BE2C (cell line): ENCODE results near the gene COL13A1.
A peak's percentile ranks its signal among the peaks of the same experiment; 100 is the strongest.

Experiments
- DNase-seq: peaks from one replicate; pipeline ENCODE4 v3.0.0-alpha.2; 2020
- H3K27me3 ChIP-seq: fragments of 250-450 bp; sonication (Bioruptor Pico); 2 replicates; pipeline ENCODE4 v1.5.1; 2020; ENCODE audit warnings: mild to moderate bottlenecking
- H3K36me3 ChIP-seq: fragments of 250-450 bp; sonication (Bioruptor Pico); 2 replicates; pipeline ENCODE4 v1.5.1; 2020; ENCODE audit warnings: mild to moderate bottlenecking
- H3K4me1 ChIP-seq: fragments of 250-450 bp; sonication (Bioruptor Pico); 2 replicates; pipeline ENCODE4 v1.5.1; 2020
- H3K4me3 ChIP-seq: 2 replicates; pipeline ENCODE4 v1.5.1; 2011; ENCODE audit warnings: low read depth, low read length
- H3K9me3 ChIP-seq: fragments of 250-450 bp; sonication (Bioruptor Pico); 2 replicates; pipeline ENCODE4 v1.5.1; 2020
- TF ChIP-seq, protein P1 (sequence below): IDR thresholded peaks from 2 replicates; pipeline ENCODE4 v1.5.1; 2012; ENCODE audit warnings: mild to moderate bottlenecking, low read depth, low read length

COL13A1 gene

DNA sequence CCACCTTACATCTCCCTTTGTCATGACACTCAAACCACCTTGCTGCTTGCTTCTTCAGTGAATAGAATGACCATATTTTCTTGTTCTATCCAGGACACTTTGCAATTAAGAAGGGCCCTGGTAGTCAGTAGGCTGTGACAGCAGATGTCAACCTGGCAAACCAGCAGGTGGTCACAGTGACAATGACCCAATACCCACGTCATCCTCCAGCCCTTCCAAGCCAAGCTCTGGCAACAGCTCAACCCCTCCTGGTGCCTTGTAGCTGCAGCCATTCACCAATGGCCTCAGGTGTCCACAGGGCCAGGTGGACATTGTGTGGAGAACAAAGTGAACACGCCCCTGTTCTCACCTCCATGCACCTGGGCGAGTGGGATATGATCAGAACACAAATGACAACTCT is 163.4 kb downstream of the COL13A1 start:
- no peaks in the 10 kb centered on the region for H3K4me1 ChIP-seq
- no peaks in the 10 kb centered on the region for H3K27me3 ChIP-seq
- TF ChIP-seq, protein P1, sequence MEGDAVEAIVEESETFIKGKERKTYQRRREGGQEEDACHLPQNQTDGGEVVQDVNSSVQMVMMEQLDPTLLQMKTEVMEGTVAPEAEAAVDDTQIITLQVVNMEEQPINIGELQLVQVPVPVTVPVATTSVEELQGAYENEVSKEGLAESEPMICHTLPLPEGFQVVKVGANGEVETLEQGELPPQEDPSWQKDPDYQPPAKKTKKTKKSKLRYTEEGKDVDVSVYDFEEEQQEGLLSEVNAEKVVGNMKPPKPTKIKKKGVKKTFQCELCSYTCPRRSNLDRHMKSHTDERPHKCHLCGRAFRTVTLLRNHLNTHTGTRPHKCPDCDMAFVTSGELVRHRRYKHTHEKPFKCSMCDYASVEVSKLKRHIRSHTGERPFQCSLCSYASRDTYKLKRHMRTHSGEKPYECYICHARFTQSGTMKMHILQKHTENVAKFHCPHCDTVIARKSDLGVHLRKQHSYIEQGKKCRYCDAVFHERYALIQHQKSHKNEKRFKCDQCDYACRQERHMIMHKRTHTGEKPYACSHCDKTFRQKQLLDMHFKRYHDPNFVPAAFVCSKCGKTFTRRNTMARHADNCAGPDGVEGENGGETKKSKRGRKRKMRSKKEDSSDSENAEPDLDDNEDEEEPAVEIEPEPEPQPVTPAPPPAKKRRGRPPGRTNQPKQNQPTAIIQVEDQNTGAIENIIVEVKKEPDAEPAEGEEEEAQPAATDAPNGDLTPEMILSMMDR = no peak
- no peak for DNase-seq
- H3K9me3 ChIP-seq = no peaks in the 10 kb centered on the region
- no peak overlapping the region for H3K4me3 ChIP-seq
- H3K36me3 ChIP-seq = no peaks in the 10 kb centered on the region

DNA sequence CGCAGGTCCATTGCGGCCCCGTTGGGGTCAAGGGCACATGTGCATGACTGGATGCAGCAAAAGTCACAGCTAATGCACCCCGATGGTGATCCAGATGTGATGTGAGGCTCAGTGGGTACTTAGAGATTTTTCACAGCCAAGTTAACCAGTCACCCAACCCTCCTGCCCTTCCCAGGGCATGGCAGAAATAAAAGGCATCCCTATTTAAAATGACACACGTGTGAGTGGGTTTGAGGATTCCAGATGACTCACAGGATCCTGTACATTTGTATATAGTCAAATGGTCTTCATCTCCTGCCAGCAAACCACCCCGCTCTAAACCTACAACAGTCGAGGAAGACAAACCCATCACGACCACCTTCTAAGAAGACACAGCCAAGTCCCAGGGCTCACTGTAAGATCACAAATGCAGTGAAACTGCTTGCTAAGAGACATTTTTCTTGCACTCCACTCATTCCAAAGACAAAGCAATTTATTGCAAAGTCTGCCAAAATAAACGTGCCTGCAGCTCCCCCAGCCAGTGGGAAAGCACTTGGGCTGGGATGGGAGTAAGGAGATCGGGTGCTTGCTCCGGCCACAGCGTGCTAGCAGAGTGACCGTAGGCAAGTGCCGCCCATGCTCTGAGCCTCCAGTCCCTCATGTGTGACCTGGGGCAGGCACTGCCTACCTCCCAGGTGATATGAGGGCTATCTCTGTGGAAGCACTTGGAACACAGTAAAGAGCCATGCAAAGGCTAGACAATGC is 164.4 kb downstream of the COL13A1 start:
- Histone ChIP-seq H3K4me1 (no peaks in the 10 kb centered on the region), H3K27me3 (no peaks in the 10 kb centered on the region), H3K36me3 (no peaks in the 10 kb centered on the region), H3K9me3 (no peaks in the 10 kb centered on the region), H3K4me3 (no peak overlapping the region)
- TF ChIP-seq, protein P1 = no peak
- DNase-seq = no peak

DNA sequence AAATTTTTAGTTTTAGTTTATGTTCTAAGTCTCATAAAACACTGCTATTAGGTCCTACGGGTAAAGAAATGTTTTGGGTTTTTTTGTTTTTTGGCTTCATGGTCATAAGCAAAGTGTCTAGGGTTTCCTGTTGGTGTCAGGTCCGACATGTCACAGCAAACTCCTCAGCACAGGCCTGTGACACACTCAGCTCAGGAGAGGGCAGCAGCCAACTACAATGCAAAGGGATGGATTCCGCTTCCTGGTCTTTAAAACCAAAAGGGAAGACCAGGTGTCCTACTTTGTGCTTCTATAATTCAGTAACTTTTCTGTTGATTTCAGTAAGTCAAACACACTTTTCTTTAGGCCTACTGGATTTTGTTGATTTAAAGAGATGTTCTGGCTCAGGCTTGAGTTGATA is 167.1 kb downstream of the COL13A1 start:
- peak; percentile 36 for DNase-seq
- Histone ChIP-seq H3K27me3 (no peaks in the 10 kb centered on the region), H3K4me1 (peaks cover 6% of the 10 kb centered on the region), H3K36me3 (no peaks in the 10 kb centered on the region), H3K9me3 (no peaks in the 10 kb centered on the region), H3K4me3 (no peak overlapping the region)
- TF ChIP-seq, protein P1 = peak; percentile 71

DNA sequence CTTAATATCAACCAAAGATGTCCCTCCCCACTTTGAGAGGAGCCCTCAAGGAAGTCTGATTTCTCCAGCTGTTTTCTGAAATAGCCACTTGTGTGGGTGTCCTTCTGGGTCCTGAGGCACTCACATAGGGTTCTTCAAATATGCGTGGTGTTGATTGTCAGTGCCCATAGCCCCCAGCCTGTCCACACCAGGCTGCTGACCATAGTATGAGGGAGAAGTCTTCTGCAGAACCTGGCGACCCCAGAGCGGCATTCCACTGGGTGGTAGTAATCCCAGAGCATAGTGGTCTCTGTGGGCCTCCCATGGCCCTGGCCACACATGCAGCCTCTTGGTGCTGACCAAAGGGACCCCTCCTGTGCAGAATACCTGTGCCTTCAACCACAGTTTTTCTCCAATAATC is 168.3 kb downstream of the COL13A1 start:
- DNase-seq = no peak
- Histone ChIP-seq H3K27me3 (no peaks in the 10 kb centered on the region), H3K36me3 (no peaks in the 10 kb centered on the region), H3K4me3 (no peak overlapping the region), H3K9me3 (no peaks in the 10 kb centered on the region), H3K4me1 (peaks cover 13% of the 10 kb centered on the region)
- TF ChIP-seq, protein P1 = no peak

DNA sequence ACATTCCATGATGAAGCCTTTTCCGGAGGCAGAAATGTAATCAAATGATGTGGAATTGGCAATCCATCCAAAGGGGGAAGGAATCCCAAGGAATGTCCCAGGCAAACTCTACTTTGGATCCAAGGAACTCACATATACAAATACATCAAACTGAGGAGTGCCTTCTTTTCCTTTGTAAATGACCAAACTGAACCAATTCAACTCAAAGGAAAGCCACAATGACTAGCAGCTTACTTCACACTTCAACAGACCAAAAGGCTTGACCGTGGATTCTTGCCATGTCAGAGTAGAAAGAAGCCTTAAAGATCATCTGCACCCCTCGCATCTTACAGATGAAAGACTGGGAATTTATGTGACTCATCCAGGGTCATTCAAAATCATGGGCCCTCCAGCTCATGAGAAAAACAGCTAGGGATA is 171.3 kb downstream of the COL13A1 start:
- H3K36me3 ChIP-seq = no peaks in the 10 kb centered on the region
- H3K9me3 ChIP-seq = no peaks in the 10 kb centered on the region
- DNase-seq = no peak
- H3K4me3 ChIP-seq = no peak overlapping the region
- no peaks in the 10 kb centered on the region for H3K27me3 ChIP-seq
- TF ChIP-seq, protein P1 = no peak
- H3K4me1 ChIP-seq = peaks cover 13% of the 10 kb centered on the region

DNA sequence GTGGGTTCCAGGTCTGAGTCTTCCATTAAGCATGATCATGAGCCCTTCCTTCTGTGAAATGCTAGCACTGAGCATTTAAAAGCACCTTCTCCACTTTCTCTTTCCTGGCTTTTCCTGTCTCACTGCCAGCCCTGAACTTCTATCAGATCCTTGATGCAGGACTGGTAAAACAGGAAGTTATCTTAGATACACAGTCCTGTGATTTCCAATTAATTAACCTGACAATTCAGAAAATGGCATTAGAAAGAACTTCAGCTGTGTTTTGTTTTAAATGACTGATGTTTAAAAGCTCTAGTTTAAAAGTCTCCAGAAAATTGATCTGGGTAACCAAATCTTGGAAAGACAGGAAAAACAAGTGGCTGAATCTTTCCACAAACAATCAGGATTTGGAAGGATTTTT is 172.0 kb downstream of the COL13A1 start:
- peaks cover 13% of the 10 kb centered on the region for H3K4me1 ChIP-seq
- TF ChIP-seq, protein P1 = no peak
- DNase-seq = no peak
- H3K9me3 ChIP-seq = no peaks in the 10 kb centered on the region
- no peaks in the 10 kb centered on the region for H3K27me3 ChIP-seq
- no peaks in the 10 kb centered on the region for H3K36me3 ChIP-seq
- H3K4me3 ChIP-seq = no peak overlapping the region
